GM19240 (cell line): ENCODE data around the gene KASH5.

Source experiments
- DNase-seq: peaks from one replicate; pipeline ENCODE4 v3.0.0; 2011; ENCODE audit warnings: low spot score; ENCODE audit not compliant: insufficient read length

Gene KASH5

GRCh38 chr19:49395581-49396407 lies 7.7 kb downstream of the KASH5 start:
- no peak for DNase-seq

- no peak for DNase-seq
Observed at GRCh38 chr19:49396738-49397505, 8.9 kb downstream of the KASH5 start.

DNA sequence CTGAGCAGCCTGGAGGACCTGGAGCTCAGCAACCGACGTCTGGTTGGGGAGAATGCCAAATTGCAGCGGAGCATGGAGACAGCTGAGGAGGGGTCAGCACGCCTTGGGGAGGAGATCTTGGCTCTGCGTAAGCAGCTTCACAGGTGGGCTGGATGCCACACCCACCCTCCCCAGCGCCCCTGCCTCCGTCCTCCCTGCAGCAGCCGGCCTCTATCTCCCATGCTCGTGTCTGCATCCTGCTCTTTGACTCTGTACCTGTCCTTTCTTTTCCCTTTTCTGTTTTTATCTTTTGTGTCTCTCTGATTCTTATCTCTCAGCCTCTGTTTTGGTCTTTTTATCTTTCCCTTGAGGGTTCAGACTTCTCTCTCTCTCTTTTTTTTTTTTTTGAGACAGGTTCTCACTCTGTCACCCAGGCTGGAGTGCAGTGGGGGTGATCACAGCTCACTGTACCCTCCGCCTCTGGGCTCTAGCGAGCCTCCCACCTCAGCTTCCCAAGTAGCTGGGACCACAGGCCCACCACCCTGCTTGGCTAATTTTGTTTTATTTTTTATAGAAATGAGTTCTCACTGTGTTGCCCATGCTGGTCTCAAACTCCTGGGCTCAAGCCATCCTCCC lies 10.1 kb downstream of the KASH5 start:
- no peak for DNase-seq

DNA sequence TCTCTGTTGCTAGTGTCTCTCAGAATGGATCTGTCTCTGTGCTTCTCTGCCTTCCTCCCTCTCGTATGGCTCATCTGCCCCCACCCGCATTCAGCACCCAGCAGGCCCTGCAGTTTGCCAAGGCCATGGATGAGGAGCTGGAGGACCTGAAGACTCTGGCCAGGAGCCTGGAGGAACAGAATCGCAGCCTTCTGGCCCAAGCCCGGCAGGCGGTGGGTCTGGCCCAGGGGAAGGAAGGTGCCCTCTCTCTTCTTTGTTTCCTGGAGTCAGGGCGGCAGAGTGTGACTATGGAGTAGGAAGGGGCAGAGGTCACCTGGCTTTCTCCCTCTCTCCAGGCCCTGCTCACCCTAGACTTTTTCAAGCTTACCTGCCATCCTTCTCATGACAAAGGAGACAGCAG lies 10.9 kb downstream of the KASH5 start:
- DNase-seq: no peak

- DNase-seq: no peak
Observed at GRCh38 chr19:49400029-49400428, 12.0 kb downstream of the KASH5 start.

- no peak for DNase-seq
Observed at GRCh38 chr19:49403404-49404187, 15.5 kb downstream of the KASH5 start.

DNA sequence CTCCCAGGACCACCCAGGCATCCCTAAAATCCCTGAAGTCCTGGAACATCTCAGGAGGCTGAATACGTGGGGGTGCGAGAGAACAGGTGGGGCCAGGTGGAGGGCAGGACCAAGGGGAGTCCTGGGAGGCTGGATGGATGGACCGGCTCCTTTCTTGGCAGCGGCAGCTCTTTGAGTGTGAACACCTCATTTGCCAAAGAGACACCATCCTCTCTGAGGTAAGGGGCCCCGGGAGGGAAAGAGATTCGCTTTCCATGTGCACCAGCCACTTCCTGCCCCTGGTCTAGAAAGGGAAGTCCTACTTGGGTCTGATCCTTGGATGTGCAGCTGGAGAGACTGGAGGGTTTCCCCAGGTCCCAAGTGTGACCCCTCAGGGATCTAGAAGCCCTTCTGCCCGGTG lies 19.0 kb downstream of the KASH5 start:
- DNase-seq: no peak

GRCh38 chr19:49407482-49408015 lies 19.5 kb downstream of the KASH5 start:
- DNase-seq: no peak

DNA sequence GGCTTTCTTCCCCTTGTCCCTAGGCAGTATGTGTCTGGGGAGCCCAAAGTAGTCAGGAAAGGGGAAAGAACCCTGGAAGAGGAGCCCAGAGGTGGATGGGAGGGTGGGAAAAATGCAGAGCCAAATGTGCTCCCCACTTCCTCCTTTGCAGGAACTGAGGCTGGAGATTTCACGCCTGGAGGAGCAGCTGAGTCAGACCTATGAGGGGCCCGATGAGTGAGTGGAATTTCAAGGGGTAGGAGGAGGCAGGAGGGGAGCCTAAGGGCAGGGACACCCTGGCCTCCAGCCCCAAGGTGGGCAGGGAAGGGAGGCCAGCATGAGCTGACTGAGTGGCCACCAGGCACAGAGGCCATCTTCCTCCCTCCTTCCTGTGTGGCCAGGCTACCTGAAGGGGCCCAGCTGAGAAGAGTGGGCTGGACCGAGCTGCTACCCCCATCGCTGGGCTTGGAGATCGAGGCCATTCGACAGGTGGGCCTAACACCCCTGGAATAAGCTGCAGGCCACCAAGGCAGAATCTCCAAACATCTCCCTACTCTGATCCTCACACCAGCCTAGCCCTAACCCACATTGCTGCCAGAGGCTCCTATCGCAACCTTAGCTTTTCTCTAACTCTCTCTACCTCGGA lies 20.9 kb downstream of the KASH5 start:
- DNase-seq: no peak

DNA sequence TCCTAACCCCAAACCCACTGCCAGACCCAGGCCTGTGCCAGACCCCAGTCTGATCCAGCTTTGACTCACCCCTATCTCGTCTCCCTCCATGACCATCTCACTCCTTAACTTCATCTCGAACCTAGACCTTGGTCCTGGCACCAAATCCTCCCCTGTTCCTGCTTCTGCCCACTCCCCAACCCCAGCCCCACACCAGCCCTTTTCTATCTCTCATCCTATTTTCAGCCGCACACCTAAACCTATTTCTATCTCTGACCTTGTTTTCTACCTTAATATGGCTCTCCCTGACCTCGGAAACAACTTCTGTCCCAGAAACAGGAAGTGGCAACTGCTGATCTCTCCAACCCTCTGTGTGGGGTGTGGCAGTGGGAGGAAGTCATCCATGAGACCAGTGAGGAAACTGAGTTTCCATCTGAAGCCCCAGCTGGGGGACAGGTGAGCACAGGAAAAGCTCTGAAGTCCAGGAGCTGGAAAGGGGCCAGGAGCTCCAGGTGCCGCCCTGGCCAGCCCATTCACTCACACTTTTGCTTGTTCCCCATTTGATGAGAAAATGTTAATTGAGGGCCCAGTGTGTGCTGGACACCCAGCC lies 21.5 kb downstream of the KASH5 start:
- DNase-seq: no peak

DNA sequence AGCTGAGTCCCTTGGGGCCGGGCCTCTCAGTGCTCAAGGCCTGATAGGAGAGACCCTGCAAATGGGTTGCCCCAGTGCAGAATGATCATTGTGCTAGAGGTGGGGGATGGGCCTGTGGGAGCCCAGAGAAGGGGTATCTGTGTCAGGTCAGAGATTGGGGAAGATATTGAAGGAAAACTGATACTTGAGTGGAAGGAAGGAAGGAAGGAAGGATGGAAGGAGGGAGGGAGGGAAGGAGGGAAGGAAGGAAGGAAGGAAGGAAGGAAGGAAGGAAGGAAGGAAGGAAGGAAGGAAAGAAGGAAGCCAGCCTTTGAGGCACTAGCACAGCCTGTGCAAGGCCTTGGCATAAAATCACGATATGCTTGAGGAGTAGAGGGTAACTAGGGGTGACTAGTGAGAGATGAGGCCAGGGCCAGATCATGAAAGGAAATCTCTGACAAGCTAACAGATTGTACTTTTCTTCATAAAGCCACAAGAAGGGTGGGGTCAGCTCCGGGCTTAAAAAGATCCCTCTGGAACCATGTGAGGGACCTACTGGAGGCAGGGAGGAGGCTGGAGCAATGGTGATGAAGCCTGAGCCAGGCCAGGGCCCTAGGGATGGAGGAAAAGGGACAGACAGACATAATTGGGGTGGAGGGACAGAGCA lies 23.8 kb downstream of the KASH5 start:
- DNase-seq: no peak

DNA sequence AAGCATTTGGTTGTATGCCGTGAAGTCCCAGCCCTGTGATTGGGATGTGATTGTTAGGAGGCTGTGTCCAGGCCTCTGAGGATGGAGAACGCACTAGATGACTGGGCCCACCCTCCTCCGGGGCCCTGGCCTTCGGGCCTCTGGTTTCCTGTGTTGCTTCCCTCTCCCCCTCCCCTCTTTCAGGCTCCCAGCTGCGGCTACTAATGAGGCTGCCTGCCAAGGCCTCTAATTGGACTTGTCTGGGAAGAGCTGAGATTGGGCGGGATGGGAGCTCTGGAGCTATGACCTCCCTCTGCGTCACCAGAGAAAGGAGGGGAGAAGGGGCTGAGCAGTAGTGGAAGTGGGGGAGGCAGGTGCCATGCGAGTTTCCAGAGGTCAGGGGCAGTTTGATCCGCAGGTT lies 25.3 kb downstream of the KASH5 start:
- no peak for DNase-seq

DNA sequence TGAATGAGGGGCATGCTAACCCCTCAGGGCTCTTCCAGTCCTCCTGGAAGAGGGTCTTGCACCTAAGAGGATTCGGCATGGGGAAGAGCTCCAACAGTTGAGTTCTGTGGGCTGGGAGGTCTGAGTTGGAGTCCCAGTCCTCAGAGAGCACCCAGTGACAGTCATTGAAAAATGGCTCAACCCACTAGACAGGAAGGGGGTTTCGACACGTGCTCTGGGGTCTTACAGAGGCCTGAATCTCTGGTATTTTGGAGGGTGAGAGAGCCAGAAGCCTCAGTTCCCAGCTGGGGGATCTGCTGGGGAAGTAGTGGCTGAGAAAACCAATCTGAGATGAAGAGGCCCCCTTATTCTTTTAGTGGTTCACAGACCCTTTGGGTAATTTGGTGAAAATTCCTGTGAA lies 26.2 kb downstream of the KASH5 start:
- DNase-seq: no peak

- DNase-seq: no peak
Observed at GRCh38 chr19:49415102-49415809, 27.2 kb downstream of the KASH5 start.

GRCh38 chr19:49415810-49416200 lies 27.8 kb downstream of the KASH5 start:
- no peak for DNase-seq

DNA sequence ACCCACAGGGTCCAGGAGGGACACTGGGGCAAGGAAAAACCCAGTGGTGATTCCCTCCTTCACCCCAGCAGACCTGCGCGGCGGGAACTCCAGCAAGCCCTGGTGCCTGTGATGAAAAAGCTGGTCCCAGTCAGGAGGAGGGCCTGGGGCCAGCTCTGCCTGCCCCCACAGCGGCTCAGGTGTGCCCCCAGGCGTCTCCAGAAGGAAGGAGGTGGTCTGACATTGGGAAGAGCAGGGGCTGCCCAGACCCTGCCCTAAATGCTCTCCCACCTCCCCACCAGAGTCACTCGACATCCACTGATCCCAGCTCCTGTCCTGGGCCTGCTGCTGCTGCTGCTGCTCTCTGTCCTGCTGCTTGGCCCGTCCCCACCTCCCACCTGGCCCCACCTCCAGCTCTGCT lies 29.0 kb downstream of the KASH5 start:
- DNase-seq: no peak

- no peak for DNase-seq
Observed at GRCh38 chr19:49418511-49418910, 30.5 kb downstream of the KASH5 start.

- DNase-seq: no peak
Observed at GRCh38 chr19:49419173-49419572, 31.1 kb downstream of the KASH5 start.

GRCh38 chr19:49420227-49420626 lies 32.2 kb downstream of the KASH5 start:
- no peak for DNase-seq
